Right renal cortex interstitium (tissue), 3 donors: ENCODE data around the gene AKT1S1. TPM values are rescaled to one million over a fixed set of nuclear protein-coding genes. Genes with fewer than 3 reads are reported as not detected.

ENCODE experiments used
- DNase-seq, 3 donors: peaks; one replicate each; pipeline ENCODE4 v3.0.0-alpha.2; 2013; ENCODE audit warnings: low read depth in 3 of 3, low spot score in 2 of 3
- polyA plus RNA-seq, 3 donors: library from polyadenylated mRNA; unstranded; fragments of 120-200 nt; gene quantifications; one replicate each; pipeline ENCODE4 v1.2.1, GENCODE V29; 2013; ENCODE audit not compliant: insufficient read length in 3 of 3

AKT1S1 gene
- polyA plus RNA-seq, 3 donors, result 22.8 to 29.3 (median 25.8) TPM

GRCh38 chr19:49887037-49887664, 10.0 kb upstream of the AKT1S1 start:
- no peak for DNase-seq

GRCh38 chr19:49884760-49885159, 7.6 kb upstream of the AKT1S1 start:
- no peak for DNase-seq

GRCh38 chr19:49884109-49884508, 7.0 kb upstream of the AKT1S1 start:
- DNase-seq, result no peak

GRCh38 chr19:49883094-49883493, 5.9 kb upstream of the AKT1S1 start:
- DNase-seq, result no peak

GRCh38 chr19:49882643-49883042, 5.5 kb upstream of the AKT1S1 start:
- no peak for DNase-seq

GRCh38 chr19:49881672-49882394, 4.7 kb upstream of the AKT1S1 start:
- DNase-seq, result no peak

- no peak for DNase-seq
Measured at GRCh38 chr19:49881186-49881585, 4.0 kb upstream of the AKT1S1 start.

- DNase-seq, result no peak
Measured at GRCh38 chr19:49880162-49880869, 3.2 kb upstream of the AKT1S1 start.

- DNase-seq, result no peak
Measured at GRCh38 chr19:49879243-49879963, 2.2 kb upstream of the AKT1S1 start.

- no peak for DNase-seq
Measured at GRCh38 chr19:49878744-49879070, 1.6 kb upstream of the AKT1S1 start.

- peak in 2 of 3 donors; percentile 95 to 97 for DNase-seq
Measured at GRCh38 chr19:49877879-49878743, 956 bp upstream of the AKT1S1 start.

GRCh38 chr19:49876422-49877019, 634 bp downstream of the AKT1S1 start:
- peak; percentile 98 to 100 (median 99) for DNase-seq

GRCh38 chr19:49875857-49876421, 1.2 kb downstream of the AKT1S1 start:
- no peak for DNase-seq

- DNase-seq, result no peak
Measured at GRCh38 chr19:49875177-49875576, 2.0 kb downstream of the AKT1S1 start.

- no peak for DNase-seq
Measured at GRCh38 chr19:49874503-49875157, 2.5 kb downstream of the AKT1S1 start.

GRCh38 chr19:49873834-49874233, 3.3 kb downstream of the AKT1S1 start:
- no peak for DNase-seq

GRCh38 chr19:49873129-49873521, 4.0 kb downstream of the AKT1S1 start:
- DNase-seq, result no peak

GRCh38 chr19:49872245-49873128, 4.7 kb downstream of the AKT1S1 start:
- DNase-seq, result no peak
